Activated CD8-positive, alpha-beta T cell treated with anti-CD3 and anti-CD28 coated beads for 36 hours (primary cell): Measurements from ENCODE around the gene TRPV4. TPM values are rescaled to one million over a fixed set of nuclear protein-coding genes. Genes with fewer than 3 reads are reported as not detected.

Experiments
- ATAC-seq: fragments of 200-7000 bp; cut with Tn5 transposase; one replicate; pipeline ENCODE4 v1.10.0; 2021; ENCODE audit warnings: mild to moderate bottlenecking, moderate library complexity
- CTCF ChIA-PET: fragments of 350-600 bp; sonication (Branson Sonifier 250); formaldehyde crosslinking; loops from one replicate; lab custom pipeline; 2021; ENCODE audit warnings: antibody characterized with exemption; lab: Charles Lee
- POLR2A ChIA-PET: fragments of 350-600 bp; sonication (Branson Sonifier 250); formaldehyde crosslinking; loops from one replicate; lab custom pipeline; 2021; ENCODE audit warnings: antibody characterized with exemption; lab: Charles Lee
- DNase-seq: peaks from one replicate; pipeline ENCODE4 v3.0.0-alpha.2; 2020
- H3K27ac Mint-ChIP-seq: one replicate; pipeline ENCODE4 v1.8.0; 2021; ENCODE audit warnings: mild to moderate bottlenecking, mixed read lengths
- H3K27me3 Mint-ChIP-seq: one replicate; pipeline ENCODE4 v1.8.0; 2021; ENCODE audit warnings: mixed read lengths
- H3K36me3 Mint-ChIP-seq: one replicate; pipeline ENCODE4 v1.8.0; 2021; ENCODE audit warnings: low read depth, mixed read lengths
- H3K4me1 Mint-ChIP-seq: one replicate; pipeline ENCODE4 v1.8.0; 2021; ENCODE audit warnings: low read depth, mixed read lengths
- H3K4me3 Mint-ChIP-seq: one replicate; pipeline ENCODE4 v1.8.0; 2021; ENCODE audit warnings: mild to moderate bottlenecking, moderate library complexity, mixed read lengths
- H3K9me3 Mint-ChIP-seq: one replicate; pipeline ENCODE4 v1.8.0; 2021; ENCODE audit warnings: mixed read lengths
- CTCF ChIP-seq: fragments of 200-600 bp; IDR thresholded peaks from one replicate; pipeline ENCODE4 v1.8.0; 2022; ENCODE audit warnings: antibody characterized with exemption, mild to moderate bottlenecking
- intact Hi-C: fragments of 100-400 bp; cut with micrococcal nuclease; formaldehyde crosslinking; loops from one replicate; pipeline ENCODE4 v1.10.0; 2022
- total RNA-seq, 2 experiments: library from RNA; stranded (reverse); gene quantifications; one replicate each; pipeline ENCODE4 v1.2.3, GENCODE V29; 2021

The TRPV4 gene
- total RNA-seq, 2 experiments from 2014 or later, result not detected

DNA sequence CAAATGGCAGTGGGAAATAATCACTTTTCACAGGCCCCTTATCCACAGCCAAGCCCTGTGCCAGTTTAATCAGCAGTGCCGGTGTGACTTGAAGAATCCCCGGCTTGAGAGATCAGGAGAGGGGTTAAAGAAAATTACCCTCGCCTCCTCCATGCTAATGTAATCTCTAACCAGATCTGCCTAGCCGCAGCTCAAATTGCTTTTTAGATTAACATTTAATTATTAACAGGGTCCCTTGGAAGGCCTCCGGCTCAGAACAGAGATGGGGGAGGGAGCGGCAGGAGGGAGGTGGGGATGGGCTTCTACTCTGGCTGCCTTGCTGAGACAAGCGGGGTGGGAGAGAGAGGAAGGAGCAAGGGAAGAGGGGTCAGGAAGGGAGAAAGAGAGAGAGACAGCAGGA is 95.6 kb downstream of the TRPV4 start:
- DNase-seq (no peak), ATAC-seq (no peak)
- ChIA-PET POLR2A (no interaction called here), CTCF (no interaction called here)
- no peaks in the 10 kb centered on the region for H3K9me3 Mint-ChIP-seq
- intact Hi-C loops, result no loop called here
- no peak for TF ChIP-seq CTCF
- no peaks in the 10 kb centered on the region for H3K4me1 Mint-ChIP-seq
- no peak overlapping the region for H3K27ac Mint-ChIP-seq
- no peak overlapping the region for H3K4me3 Mint-ChIP-seq
- peaks cover 11% of the 10 kb centered on the region for H3K27me3 Mint-ChIP-seq
- no peaks in the 10 kb centered on the region for H3K36me3 Mint-ChIP-seq

DNA sequence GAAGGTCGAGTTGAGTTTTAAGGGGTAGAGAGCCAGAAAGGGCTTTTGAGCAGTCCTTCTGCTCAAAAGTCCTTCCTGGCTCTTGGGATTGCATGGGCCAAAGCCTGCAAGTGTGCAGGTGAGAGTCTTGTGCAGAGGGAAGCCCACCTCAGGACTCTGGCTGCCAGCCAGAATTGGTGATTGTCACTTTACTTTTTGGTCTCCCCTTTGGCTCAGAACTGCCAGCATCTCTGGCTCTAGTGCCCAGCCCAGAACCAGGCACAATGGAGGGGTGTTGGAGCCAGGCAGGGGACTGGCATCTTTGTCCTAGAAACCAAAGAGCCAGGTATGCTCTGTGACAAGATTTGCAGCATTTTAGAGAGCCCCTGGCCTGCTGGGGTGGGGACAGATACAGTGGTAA is 96.1 kb downstream of the TRPV4 start:
- TF ChIP-seq CTCF, result no peak
- intact Hi-C loops, result no loop called here
- Mint-ChIP-seq H3K27ac (no peak overlapping the region), H3K27me3 (peaks cover 11% of the 10 kb centered on the region), H3K4me1 (no peaks in the 10 kb centered on the region), H3K36me3 (no peaks in the 10 kb centered on the region), H3K4me3 (no peak overlapping the region), H3K9me3 (no peaks in the 10 kb centered on the region)
- ChIA-PET POLR2A (interaction anchor here (0.8 to 1.0 kb wide), 2 partner anchors 24 to 50 kb away, joined by 3 read pairs; no protein-coding TSS in a partner anchor), CTCF (no interaction called here)
- DNase-seq, result no peak
- no peak for ATAC-seq

GRCh38 chr12:109736552-109737108 is 96.6 kb downstream of the TRPV4 start:
- Mint-ChIP-seq H3K4me3 (no peak overlapping the region), H3K27ac (no peak overlapping the region), H3K36me3 (no peaks in the 10 kb centered on the region), H3K4me1 (no peaks in the 10 kb centered on the region), H3K9me3 (no peaks in the 10 kb centered on the region), H3K27me3 (peaks cover 11% of the 10 kb centered on the region)
- ChIA-PET CTCF (no interaction called here), POLR2A (interaction anchor here (0.6 to 1.0 kb wide), 3 partner anchors 25 to 182 kb away, joined by 3 to 5 read pairs (median 3); no protein-coding TSS in a partner anchor)
- ATAC-seq (peak; percentile 69), DNase-seq (peak; percentile 50)
- no peak for TF ChIP-seq CTCF
- intact Hi-C loops, result no loop called here

DNA sequence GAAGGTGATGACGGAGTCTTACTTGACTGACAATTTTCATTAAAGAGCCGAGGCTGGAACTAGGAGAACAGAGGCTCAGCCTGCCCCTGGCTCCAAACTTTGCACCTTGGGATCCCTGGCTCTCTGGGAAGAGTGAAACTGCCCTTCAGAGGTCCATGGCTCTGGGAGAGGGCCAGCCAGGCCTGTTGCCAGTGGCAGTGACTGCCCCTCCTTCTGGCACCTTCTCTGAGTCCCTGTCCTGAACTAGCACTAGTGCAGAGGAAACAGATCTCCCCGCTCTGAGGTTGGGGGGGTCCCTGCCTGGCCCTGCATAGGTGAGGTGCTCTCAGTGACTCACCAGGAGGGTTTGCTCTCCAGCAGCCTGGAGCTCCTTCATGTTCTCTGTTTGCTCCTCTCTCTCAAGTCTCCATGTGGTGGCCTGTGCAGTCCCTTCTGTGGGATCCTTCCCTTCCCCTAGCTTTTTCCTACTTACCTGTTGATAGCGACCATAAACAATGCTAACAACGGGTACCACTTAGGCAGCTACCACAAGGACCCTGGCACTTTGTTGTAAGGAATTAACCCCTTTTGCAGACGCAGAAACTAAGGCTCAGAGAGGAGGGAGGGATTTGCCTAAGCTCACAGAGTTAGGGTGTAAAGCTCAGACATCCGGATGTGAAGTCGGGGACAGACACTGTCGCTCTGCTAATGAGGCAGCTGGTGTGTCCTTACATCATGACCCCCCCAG is 97.2 kb downstream of the TRPV4 start:
- no peak for TF ChIP-seq CTCF
- DNase-seq (peak; percentile 16), ATAC-seq (no peak)
- Mint-ChIP-seq H3K27me3 (peaks cover 11% of the 10 kb centered on the region), H3K4me1 (no peaks in the 10 kb centered on the region), H3K36me3 (no peaks in the 10 kb centered on the region), H3K27ac (no peak overlapping the region), H3K4me3 (no peak overlapping the region), H3K9me3 (no peaks in the 10 kb centered on the region)
- ChIA-PET CTCF (interaction anchor here (2.0 kb wide), 1 partner anchor 139 kb away, joined by 7 read pairs; no protein-coding TSS in a partner anchor), POLR2A (interaction anchor here (0.6 to 1.0 kb wide), 4 partner anchors 22 to 181 kb away, joined by 3 to 5 read pairs (median 3); partner anchors contain the start of gene FAM222A)
- intact Hi-C loops, result no loop called here

DNA sequence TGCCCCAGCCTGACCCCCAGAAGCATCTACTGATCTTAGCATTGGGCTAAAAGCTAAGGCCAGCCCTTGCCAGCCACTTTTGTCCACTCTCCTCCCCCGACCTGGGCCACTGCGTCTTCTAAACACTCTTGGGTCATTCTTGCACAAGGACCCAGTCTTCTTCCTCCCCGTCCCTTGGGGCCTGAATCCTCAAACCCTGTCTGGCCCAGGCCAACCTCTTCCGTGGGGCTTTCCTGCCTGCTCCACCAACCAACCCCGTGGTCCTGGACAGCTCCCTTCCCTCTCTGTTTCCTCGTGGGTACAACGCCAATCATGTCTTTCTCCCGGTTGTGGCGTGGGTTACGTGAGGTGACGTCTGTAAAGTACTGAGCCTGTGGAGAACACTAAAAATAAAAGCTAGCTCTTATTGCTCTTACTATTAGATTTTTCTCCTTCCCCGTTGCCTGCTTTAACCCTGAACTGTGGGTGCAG is 98.1 kb downstream of the TRPV4 start:
- no peaks in the 10 kb centered on the region for H3K36me3 Mint-ChIP-seq
- no peak for DNase-seq
- CTCF ChIA-PET, result interaction anchor here (1.1 to 2.0 kb wide), 2 partner anchors 40 to 138 kb away, joined by 3 to 7 read pairs; no protein-coding TSS in a partner anchor
- no peak for TF ChIP-seq CTCF
- no peaks in the 10 kb centered on the region for H3K9me3 Mint-ChIP-seq
- POLR2A ChIA-PET, result interaction anchor here (1.0 kb wide), 1 partner anchor 21 kb away, joined by 3 read pairs; the partner anchor contains the start of gene FAM222A
- H3K27me3 Mint-ChIP-seq, result peaks cover 11% of the 10 kb centered on the region
- ATAC-seq, result no peak
- no peak overlapping the region for H3K4me3 Mint-ChIP-seq
- H3K4me1 Mint-ChIP-seq, result no peaks in the 10 kb centered on the region
- intact Hi-C loops, result no loop called here
- H3K27ac Mint-ChIP-seq, result no peak overlapping the region
